K562 (cell line): Measurements from ENCODE around the gene SELENOO.

Source experiments
- CTCF ChIP-seq, 3 experiments: IDR thresholded peaks in 2 of 3; conservative IDR thresholded peaks in 1 of 3; 2 replicates each; pipeline ENCODE4 v1.5.1; 2011 to 2012; ENCODE audit warnings: low read length in 3 of 3, mild to moderate bottlenecking in 3 of 3, control low read depth in 2 of 3, improper control_type of control experiment in 1 of 3, inconsistent platforms in 1 of 3, low read depth in 1 of 3, mixed read lengths in 1 of 3, moderate library complexity in 1 of 3; ENCODE audit not compliant: insufficient read depth in 2 of 3
- KDM1A ChIP-seq, 2 experiments: fragments of 450-650 bp; IDR thresholded peaks; 2 replicates each; pipeline ENCODE4 v1.6.1; 2016; ENCODE audit warnings: mild to moderate bottlenecking in 2 of 2
- MAZ ChIP-seq, 2 experiments: fragments of 450-650 bp in 1 of 2; sonication (generic) in 1 of 2; formaldehyde crosslinking; IDR thresholded peaks in 1 of 2; conservative IDR thresholded peaks in 1 of 2; 2 replicates each; pipeline versions ENCODE4 v1.4.0 to v1.5.0; 2020; ENCODE audit warnings: mild to moderate bottlenecking in 1 of 2, missing genetic modification reagents in 1 of 2
- NFRKB ChIP-seq: fragments of 450-650 bp; IDR thresholded peaks from 2 replicates; pipeline ENCODE4 v1.6.1; 2016; ENCODE audit warnings: low read depth
- SAP30 ChIP-seq: fragments of 200-600 bp; sonication (generic); IDR thresholded peaks from 2 replicates; pipeline ENCODE4 v1.6.1; 2012; ENCODE audit warnings: borderline replicate concordance, low read depth, mild to moderate bottlenecking, moderate library complexity, low read length, control low read depth, inconsistent platforms; ENCODE audit not compliant: insufficient read depth, poor library complexity, severe bottlenecking
- ZBTB26 ChIP-seq: fragments of 450-650 bp; formaldehyde crosslinking; IDR thresholded peaks from 2 replicates; pipeline ENCODE4 v1.4.0; 2022; ENCODE audit warnings: missing genetic modification characterization
- ZNF511 ChIP-seq: sonication (generic); formaldehyde crosslinking; IDR thresholded peaks from 2 replicates; pipeline ENCODE4 v1.8.0; 2022; ENCODE audit warnings: mild to moderate bottlenecking, missing genetic modification reagents

GRCh38 chr22:50204571-50204970, 3.8 kb downstream of the SELENOO start:
- no peak for TF ChIP-seq CTCF (IDR thresholded peaks at IDR 0.05 in 2 of 3, conservative IDR thresholded peaks at IDR 0.05 in 1 of 3; ENCODE audit: insufficient read depth in 2 of 3, low read depth in 1 of 3, low read length in 3 of 3)
- TF ChIP-seq SAP30, result no peak
- TF ChIP-seq ZBTB26, result no peak
- TF ChIP-seq NFRKB, result no peak
- TF ChIP-seq ZNF511 (CRISPR knock-in tag), result no peak
- TF ChIP-seq MAZ (CRISPR knock-in tag; conservative IDR thresholded peaks at IDR 0.05 in 1 of 2, IDR thresholded peaks at IDR 0.05 in 1 of 2), result no peak
- TF ChIP-seq KDM1A (IDR thresholded peaks at IDR 0.05), result no peak
